NCI-H2196 treated with DMSO at 0.1 percent for 48 hours (cell line): ENCODE measurements around the gene PELO.
"Not testable (repeated sequence)": the region's sequence is repeated elsewhere in the genome, so short reads cannot be mapped to it uniquely, and the experiment has no call there.

Experiments
- DNase-seq: peaks from one replicate; lab custom pipeline; 2025; ENCODE audit not compliant: unreplicated experiment; lab: John Stamatoyannopoulos, UW

PELO gene

DNA sequence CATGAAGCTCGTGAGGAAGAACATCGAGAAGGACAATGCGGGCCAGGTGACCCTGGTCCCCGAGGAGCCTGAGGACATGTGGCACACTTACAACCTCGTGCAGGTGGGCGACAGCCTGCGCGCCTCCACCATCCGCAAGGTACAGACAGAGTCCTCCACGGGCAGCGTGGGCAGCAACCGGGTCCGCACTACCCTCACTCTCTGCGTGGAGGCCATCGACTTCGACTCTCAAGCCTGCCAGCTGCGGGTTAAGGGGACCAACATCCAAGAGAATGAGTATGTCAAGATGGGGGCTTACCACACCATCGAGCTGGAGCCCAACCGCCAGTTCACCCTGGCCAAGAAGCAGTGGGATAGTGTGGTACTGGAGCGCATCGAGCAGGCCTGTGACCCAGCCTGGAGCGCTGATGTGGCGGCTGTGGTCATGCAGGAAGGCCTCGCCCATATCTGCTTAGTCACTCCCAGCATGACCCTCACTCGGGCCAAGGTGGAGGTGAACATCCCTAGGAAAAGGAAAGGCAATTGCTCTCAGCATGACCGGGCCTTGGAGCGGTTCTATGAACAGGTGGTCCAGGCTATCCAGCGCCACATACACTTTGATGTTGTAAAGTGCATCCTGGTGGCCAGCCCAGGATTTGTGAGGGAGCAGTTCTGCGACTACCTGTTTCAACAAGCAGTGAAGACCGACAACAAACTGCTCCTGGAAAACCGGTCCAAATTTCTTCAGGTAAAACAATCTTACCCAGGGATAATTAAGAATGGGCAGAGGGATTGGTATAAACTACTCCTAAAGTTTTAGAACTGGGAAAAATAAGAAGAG is 12.9 kb downstream of the PELO start:
- DNase-seq = peak; percentile 1

GRCh38 chr5:52801329-52801728 is 13.6 kb downstream of the PELO start:
- no peak for DNase-seq

GRCh38 chr5:52802272-52802973 is 14.7 kb downstream of the PELO start:
- no peak for DNase-seq

DNA sequence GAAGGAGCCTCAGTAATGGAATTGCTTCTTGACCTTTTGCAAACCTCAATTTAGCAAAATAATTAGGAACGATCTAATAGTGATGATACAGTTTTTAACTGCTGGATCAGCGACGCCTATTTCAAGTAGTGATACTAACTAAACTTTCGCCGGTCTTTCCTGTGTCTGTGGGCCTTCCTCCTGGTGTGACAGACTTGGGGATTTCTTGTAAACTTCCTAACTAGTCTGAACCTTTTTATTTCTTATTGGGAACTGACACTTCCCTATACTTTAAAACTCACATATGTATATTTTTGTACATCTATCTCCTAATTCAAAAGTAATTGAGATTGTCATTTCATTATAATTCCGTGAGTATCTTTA is 15.2 kb downstream of the PELO start:
- DNase-seq = no peak

DNA sequence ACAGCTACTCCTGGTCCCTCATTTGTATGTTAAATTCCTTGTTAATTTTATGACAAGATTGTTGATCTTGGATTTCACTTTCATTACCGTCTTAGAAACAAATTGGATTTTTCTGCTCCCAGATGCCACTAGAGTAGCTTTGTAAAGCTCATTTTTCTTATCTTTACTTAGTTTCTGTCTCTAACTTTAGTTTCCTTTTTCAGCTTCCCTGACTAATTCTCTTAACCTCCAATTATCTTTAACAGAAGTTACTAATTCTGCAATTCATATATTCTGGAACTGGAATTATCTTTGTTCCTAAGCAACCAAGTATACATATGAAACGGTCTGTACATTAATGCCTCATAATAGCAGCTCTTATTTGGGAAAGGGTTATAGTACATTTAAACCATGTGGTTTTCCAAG is 16.7 kb downstream of the PELO start:
- no peak for DNase-seq

GRCh38 chr5:52804981-52805380 is 17.3 kb downstream of the PELO start:
- DNase-seq = no peak

DNA sequence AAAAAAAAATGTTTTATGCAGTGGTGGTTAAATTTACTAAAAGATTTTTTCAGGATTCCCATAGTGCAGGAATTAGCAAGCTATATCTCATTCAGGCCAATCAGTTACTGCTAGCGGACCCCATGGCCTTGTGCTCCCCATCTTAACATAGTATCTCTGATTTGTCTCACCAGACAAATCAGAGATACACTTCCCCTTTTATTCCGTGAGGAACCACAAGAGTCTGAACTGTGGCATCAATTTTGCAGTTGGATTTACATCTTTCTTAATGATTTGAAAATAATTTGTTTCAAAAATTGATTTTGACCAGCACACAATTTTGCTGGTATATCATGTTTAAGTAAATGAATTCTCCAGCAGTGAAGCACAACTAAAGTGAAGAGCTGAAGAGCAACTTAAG is 17.9 kb downstream of the PELO start:
- no peak for DNase-seq

- DNase-seq = no peak
Observed at GRCh38 chr5:52807037-52807436, 19.3 kb downstream of the PELO start.

- DNase-seq = no peak
Observed at GRCh38 chr5:52807723-52808122, 20.0 kb downstream of the PELO start.

DNA sequence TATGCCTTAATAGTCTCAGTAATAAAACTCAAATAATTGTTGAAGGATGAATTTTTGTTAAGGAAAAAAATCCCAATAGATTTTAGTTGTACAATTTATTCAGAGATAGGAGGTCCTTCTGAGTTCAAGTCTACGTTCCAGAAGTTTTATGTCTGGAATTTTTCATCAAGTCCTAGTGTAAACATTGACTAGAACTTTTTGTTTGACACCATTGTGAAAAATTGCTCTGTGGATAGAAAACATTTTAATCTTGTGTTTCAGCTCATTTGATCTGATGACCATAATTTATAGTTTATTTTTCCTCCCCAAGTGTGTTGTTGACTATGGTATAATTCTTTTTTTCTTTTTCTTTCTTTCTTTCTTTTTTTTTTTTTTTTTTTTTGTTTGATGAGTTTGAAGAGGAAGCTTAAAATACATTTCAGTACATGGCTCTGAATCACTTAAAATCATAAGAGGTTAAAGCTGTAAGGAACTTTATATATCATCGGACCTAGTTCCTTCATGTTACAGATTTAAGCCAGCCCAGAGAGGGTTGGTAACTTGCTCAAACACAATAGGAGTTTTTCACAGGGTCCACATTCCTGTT is 20.7 kb downstream of the PELO start:
- DNase-seq = no peak

DNA sequence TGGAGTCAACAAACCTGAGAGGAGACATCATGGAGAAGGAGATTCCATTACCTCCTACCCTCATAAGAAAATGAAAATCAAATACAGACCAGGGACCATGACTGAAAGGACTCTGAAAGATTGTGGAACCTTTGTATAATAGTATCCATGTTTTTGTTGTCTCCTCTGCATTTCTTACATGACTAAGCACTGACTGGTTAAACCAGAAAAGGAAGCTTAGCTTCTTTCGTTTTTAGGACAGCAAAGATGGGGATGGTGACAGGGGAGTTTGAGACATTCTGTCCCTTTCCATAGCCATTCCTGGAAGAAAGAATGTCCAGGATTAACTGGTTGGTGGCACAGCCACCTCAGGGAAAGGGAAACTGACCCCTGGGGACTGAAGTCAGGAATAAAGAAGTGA is 22.2 kb downstream of the PELO start:
- no peak for DNase-seq

DNA sequence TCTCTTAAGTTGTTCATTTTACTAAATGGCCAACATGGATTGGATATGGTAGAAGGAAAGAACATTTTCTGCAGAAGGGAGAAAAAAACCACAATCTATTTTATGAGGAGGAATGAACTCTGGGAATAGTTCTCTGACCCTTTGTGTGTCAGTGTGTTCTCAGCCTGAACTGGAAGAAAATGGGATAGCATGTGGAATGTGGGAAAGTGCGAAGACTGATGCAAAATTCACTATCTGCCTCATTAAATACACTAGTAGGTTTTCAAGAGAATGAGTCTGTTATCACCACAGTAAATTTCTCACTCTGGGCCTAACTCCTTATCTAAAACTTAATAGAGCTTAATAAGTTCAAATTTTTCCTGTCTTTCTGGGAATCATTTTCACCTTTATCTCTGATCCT is 22.7 kb downstream of the PELO start:
- no peak for DNase-seq

DNA sequence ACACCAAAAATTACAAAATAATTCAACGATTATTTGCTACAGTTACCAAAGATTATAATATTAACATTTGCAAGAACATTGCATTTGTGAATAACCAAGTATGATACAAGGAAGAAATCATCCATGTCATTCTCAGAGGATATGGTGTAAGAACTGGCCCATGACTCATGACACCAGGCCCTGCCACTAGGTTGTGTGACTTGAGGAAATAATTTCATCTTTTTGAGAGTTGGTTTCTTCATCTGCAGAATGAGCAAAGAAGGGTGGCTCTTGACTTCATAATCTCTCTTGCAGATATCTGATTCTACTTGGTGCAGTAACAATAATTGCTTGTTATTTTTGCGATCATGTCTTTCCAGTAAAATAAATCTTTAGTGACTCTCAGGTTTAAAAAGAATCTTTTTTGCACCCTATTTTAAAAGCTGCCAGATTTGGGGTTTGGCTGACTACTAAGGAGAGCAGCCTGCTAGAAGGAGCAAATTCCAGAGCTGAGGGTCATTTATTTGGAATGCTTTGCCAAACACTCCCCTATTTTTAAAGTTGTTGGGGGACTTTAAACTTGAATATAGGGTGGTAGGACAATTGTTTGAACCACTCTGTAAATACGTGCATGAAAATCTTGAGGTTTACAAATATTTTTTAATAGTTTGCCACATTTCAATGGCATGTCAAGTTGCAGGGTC is 23.5 kb downstream of the PELO start:
- no peak for DNase-seq

GRCh38 chr5:52814352-52815148 is 26.8 kb downstream of the PELO start:
- no peak for DNase-seq

DNA sequence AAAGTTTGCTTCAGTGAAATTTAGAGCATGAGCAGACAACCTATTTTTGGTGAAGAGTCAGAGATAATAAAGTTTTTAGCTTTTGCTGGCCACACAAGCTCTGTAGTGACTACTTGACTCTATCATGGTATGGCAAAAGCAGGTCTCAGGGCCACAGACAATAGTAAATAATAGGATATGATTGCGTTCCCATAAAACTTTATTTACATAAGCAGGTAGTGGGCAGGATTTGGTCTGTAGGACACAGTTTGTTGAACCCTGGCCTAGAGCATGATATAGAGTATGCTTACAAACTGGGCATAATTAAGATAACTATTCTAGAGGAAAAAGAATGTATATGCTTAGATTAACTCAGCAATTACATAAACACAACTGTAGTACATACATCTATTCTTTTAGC is 30.1 kb downstream of the PELO start:
- no peak for DNase-seq

GRCh38 chr5:52818360-52818759 is 30.6 kb downstream of the PELO start:
- DNase-seq = no peak

DNA sequence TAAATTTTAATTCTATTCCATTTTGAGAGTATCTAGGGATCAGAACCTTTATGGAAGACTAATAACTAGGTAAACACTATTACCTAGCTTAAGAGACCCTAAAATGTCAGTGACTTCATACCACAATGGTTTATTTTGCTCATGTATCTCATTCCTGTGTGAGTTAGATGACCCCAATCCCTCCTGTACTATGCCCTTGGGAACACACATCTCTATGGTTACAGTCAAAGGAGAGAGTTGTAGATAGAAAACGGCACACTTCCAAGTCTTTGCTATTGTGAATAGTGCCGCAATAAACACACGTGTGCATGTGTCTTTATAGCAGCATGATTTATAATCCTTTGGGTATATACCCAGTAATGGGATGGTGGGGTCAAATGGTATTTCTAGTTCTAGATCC is 31.1 kb downstream of the PELO start:
- DNase-seq = not testable (repeated sequence)

DNA sequence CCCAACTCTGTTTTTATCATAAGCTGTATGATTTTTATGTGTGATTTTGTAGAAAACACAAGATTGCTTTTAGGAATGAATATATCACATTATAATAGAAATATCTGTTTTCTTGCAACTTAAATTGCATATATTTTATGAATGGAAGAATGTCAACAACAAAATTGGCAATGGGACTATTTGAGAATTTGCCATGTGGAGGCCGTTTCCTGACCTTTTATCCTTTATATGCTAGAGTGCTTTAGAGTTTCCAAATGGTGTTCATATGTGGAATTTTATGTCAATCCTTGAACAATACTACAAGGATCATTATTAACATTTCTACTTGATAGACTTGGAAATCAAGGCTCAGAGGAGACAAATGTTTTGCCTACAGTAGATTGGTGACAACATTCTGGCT is 34.2 kb downstream of the PELO start:
- no peak for DNase-seq

- DNase-seq = no peak
Observed at GRCh38 chr5:52822437-52822836, 34.7 kb downstream of the PELO start.

DNA sequence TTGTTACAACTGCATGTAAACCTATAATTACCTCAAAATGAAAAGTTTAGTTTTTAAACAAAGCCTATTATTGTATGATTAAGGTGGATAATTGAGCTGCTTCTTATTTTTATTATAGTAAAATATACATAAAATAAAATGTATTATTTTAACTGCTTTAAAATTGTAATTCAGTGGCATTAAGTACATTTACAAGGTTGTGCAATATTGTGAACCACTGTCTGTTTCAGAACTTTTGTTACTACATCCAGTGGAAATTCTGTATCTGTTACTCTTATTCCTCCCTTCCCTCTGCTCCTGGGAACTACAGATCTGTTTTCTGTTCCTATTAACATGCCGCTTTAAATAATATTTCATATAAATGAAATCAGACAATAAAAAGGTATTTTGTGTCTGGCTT is 37.1 kb downstream of the PELO start:
- no peak for DNase-seq

DNA sequence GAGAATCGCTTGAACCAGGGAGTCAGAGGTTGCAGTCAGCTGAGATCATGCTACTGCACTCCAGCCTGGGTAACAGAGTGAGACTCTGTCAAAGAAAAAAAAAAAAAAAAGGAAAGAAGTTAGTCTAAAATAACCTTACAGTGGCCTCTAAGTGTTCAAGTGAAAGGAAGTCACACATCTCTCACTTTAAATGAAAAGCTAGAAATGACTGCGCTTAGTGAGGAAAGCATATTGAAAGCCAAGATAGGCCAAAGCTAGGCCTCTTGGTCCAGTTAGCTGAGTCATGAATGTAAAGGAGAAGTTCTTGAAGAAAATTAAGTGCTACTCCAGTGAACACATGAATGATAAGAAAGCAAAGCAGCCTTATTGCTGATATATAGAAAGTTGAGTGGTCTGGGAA is 38.1 kb downstream of the PELO start:
- DNase-seq = no peak
